Adrenal gland (tissue), 12 donors: ENCODE results near the gene FBL. TPM values are rescaled to one million over a fixed set of nuclear protein-coding genes. Genes with fewer than 3 reads are reported as not detected.
"Not testable (repeated sequence)": the region's sequence is repeated elsewhere in the genome, so short reads cannot be mapped to it uniquely, and the experiment has no call there.

Experiments
- DNase-seq, 7 donors: peaks; one replicate each; pipeline ENCODE4 v3.0.0-alpha.2; 2019 to 2020
- H3K27ac ChIP-seq, 5 donors: fragments of 200-600 bp; sonication (generic) in 4 of 5; 1 replicate in 3 of 5; 2 replicates in 2 of 5; pipeline versions ENCODE4 v1.5.1 to v1.8.0; 2016 to 2020; ENCODE audit warnings: mild to moderate bottlenecking in 1 of 5
- H3K27me3 ChIP-seq: fragments of 200-600 bp; 2 replicates; pipeline ENCODE4 v1.8.0; 2021
- H3K36me3 ChIP-seq, 2 donors: fragments of 200-600 bp; replicated peaks in 1 of 2; 1 replicate in 1 of 2; 2 replicates in 1 of 2; pipeline versions ENCODE4 v1.5.1 to v1.8.0; 2018 to 2022
- H3K4me1 ChIP-seq, 2 donors: fragments of 200-600 bp; replicated peaks in 1 of 2; 1 replicate in 1 of 2; 2 replicates in 1 of 2; pipeline versions ENCODE4 v1.5.1 to v1.8.0; 2018 to 2021
- H3K4me3 ChIP-seq, 4 donors: fragments of 200-600 bp; sonication (generic) in 3 of 4; one replicate each; pipeline ENCODE4 v1.5.1; 2016 to 2018
- H3K9me3 ChIP-seq, 3 donors: fragments of 200-600 bp; sonication (generic) in 1 of 3; replicated peaks in 1 of 3; 1 replicate in 2 of 3; 2 replicates in 1 of 3; pipeline versions ENCODE4 v1.5.1 to v1.8.0; 2016 to 2021
- POLR2A ChIP-seq, 2 donors: fragments of 450-650 bp; IDR thresholded peaks; one replicate each; pipeline ENCODE4 v1.6.1; 2017; ENCODE audit warnings: antibody characterized with exemption in 2 of 2, mild to moderate bottlenecking in 2 of 2, moderate library complexity in 1 of 2
- WGBS, 4 donors: extraction: QIAGEN DNeasy Blood & Tissue Kit in 2 of 4; methylation state at CpG; one replicate each; pipeline versions ENCODE4 v1.1.5 to v1.1.7; 2013 to 2017; 5-methylcytosine and 5-hydroxymethylcytosine counted together
- intact Hi-C, 2 donors: fragments of 100-400 bp; cut with DNase I; formaldehyde crosslinking; loops; one replicate each; pipeline versions ENCODE4 v1.14.1 to v1.15.0; 2022 to 2023
- polyA plus RNA-seq, 3 donors: library from polyadenylated mRNA; stranded (reverse); fragments of 200-250 nt in 2 of 3; fragments of 350-450 nt in 1 of 3; fragmentation: Illumina TruSeq in 1 of 3; extraction: RNeasy Lipid Tissue Mini Kit (QIAGEN cat#74804) in 1 of 3; gene quantifications; one replicate each; pipeline ENCODE4 v1.2.3, GENCODE V29; 2013 to 2014
- total RNA-seq, 9 donors: library from RNA; depleted of rRNA in 4 of 9; stranded (reverse); fragments of >200 nt in 4 of 9; fragments of 120-200 nt in 1 of 9; fragmentation: NEBNext Ultra II Directional in 1 of 9; extraction: Animal tissue kit (Norgen Biotek cat#: 25700) in 1 of 9; gene quantifications; one replicate each; pipeline versions ENCODE4 v1.1.0 to v1.2.4, GENCODE V29; 2013 to 2023
- TF ChIP-seq, protein P1 (sequence below), 6 experiments: fragments of 450-650 bp in 4 of 6; fragments of 200-600 bp in 2 of 6; sonication (generic) in 1 of 6; IDR thresholded peaks; 1 replicate in 5 of 6; 2 replicates in 1 of 6; pipeline versions ENCODE4 v1.5.1 to v1.8.0; 2016 to 2021; ENCODE audit warnings: antibody characterized with exemption in 6 of 6, mild to moderate bottlenecking in 2 of 6, moderate library complexity in 1 of 6
- donor health status: healthy with polysubstance abuse.
- donor health status: Bipolar disorder and iron deficiency.
- donor health status: DM: yes; HTN: yes; CAD: no.
- donor health status: DM: no; HTN: no; CAD: no.
- donor health status: DM: no; HTN: no; CAD: no.
- donor health status: DM: yes; HTN: yes; CAD: no.

The FBL gene
- total and polyA plus RNA-seq, 12 donors: 52.4 to 228 (median 114) TPM

DNA sequence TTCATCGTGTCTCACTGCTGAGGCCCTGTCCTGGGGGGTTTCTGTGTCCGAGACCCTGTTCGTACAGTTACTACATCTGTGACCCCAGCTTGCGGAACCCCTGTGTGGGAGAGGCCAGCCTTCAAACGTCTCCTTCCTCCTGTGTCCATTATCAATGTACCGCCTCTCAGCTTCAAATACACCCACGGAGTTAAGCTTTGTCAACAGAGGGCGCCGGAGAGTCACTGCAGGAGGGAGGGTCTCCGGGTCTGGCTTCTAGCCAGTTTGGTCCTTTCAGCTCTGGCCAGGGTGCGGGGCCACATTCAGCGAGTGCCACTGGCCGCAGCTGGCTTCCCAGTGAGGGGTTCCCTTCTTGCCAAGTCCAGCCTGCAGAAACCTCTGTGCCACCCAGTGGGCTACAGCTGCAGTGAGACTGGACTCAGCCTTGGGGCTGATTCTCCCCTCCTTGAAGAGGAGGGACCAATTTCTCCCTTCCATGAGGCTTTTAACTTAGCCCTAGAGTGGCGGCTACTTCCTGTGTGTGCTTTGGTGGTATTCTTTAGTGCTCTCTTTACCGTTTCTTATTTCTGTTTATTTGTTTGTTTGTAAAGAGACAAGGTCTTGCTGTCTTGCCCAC, 35.4 kb upstream of the FBL start:
- intact Hi-C loops, DNase-seq, H3K27ac ChIP-seq, H3K4me3 ChIP-seq, H3K4me1 ChIP-seq, H3K27me3 ChIP-seq, H3K36me3 ChIP-seq, H3K9me3 ChIP-seq: not testable (repeated sequence)
- TF ChIP-seq, protein P1, sequence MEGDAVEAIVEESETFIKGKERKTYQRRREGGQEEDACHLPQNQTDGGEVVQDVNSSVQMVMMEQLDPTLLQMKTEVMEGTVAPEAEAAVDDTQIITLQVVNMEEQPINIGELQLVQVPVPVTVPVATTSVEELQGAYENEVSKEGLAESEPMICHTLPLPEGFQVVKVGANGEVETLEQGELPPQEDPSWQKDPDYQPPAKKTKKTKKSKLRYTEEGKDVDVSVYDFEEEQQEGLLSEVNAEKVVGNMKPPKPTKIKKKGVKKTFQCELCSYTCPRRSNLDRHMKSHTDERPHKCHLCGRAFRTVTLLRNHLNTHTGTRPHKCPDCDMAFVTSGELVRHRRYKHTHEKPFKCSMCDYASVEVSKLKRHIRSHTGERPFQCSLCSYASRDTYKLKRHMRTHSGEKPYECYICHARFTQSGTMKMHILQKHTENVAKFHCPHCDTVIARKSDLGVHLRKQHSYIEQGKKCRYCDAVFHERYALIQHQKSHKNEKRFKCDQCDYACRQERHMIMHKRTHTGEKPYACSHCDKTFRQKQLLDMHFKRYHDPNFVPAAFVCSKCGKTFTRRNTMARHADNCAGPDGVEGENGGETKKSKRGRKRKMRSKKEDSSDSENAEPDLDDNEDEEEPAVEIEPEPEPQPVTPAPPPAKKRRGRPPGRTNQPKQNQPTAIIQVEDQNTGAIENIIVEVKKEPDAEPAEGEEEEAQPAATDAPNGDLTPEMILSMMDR (IDR thresholded peaks at IDR 0.05): peak in 1 of 6 experiments; percentile 11
- WGBS, 4 donors: 8 to 15% (median 12%) methylated on average over 8 to 15 of the region's 15 CpGs

DNA sequence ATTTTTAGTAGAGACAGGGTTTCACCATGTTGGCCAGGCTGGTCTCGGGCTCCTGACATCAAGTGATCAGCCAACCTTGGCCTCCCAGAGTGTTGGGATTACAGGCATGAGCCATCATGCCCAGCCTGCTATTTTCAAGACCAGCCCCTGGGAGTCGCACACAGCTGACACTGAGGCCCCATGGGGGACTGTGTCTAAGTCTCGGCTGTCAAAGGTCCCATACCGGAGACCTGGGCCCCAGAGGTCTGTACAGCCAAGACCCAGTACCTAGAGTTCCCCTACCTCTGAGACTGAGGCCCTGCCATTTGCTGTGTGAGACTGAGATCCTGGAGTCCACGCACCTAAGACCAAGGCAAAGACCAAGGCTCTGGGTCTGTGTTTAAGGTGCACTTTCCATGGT, 34.1 kb upstream of the FBL start:
- 83 to 93% (median 89%) methylated on average over 1 to 4 of the region's 5 CpGs for WGBS, 4 donors
- H3K27me3 ChIP-seq, H3K4me3 ChIP-seq, H3K27ac ChIP-seq, H3K9me3 ChIP-seq, intact Hi-C loops, H3K4me1 ChIP-seq, H3K36me3 ChIP-seq, DNase-seq: not testable (repeated sequence)

DNA sequence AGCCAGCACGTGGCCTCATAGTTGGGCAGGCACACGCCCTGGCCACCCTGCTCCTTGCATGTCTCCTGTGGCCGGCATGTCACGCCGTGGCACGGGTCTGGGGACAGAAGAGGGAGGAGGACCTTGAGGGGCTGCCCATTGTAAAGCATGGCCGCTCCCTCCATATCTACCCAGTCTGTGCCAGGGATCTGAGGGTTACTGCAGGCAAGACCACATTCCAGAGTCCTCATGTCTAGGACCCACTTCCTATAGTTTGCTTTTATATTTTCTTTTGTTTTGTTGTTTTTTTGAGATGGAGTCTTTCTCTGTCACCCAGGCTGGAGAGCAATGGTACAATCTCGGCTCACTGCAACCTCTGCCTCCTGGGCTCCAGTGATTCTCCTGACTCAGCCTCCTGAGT, 33.6 kb upstream of the FBL start:
- WGBS, 4 donors: 82 to 100% (median 95%) methylated on average over 1 to 5 of the region's 8 CpGs
- H3K9me3 ChIP-seq, H3K4me3 ChIP-seq, H3K27me3 ChIP-seq, intact Hi-C loops, DNase-seq, H3K4me1 ChIP-seq, H3K36me3 ChIP-seq, H3K27ac ChIP-seq: not testable (repeated sequence)

DNA sequence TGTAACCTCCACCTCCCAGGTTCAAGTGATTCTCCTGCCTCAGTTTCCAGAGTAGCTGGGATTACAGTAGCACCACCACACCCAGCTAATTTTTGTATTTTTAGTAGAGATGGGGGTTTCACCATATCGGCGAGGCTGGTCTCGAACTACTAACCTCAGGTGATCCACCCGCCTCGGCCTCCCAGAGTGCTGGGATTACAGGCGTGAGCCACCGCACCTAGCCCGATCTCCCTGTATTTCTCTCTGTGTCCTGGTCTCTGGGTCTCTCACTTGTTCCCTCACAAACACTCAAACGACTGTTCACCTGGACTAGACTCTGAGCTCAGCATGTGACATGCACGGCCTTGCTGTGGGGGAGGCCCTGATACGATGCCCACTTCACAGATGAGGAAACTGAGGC, 32.7 kb upstream of the FBL start:
- H3K27me3 ChIP-seq, H3K36me3 ChIP-seq, H3K9me3 ChIP-seq, H3K4me3 ChIP-seq, DNase-seq, H3K4me1 ChIP-seq, H3K27ac ChIP-seq, intact Hi-C loops: not testable (repeated sequence)
- WGBS, 4 donors: 80 to 90% (median 86%) methylated on average over 10 to 11 of the region's 11 CpGs

DNA sequence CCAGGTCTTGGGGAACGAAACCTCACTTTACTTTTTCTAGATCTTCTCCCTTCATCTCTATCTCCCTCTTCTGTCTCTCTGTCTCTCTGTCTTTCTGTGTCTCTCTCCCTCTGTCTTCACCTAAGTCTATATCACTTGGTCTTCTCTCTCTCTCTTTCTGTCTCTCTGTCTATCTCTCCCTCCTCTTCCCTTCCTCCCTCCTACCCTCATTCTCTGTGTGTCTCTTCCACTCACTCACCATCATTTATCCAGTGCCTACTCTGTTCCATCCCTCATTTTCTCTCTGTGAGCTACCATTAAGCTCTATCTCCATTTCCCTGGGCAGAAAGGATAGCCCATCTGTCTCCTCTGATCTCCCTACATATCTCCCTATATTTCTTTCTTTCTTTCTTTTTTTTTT, 32.2 kb upstream of the FBL start:
- H3K4me3 ChIP-seq: no peak overlapping the region
- H3K36me3 ChIP-seq: no peaks in the 10 kb centered on the region
- no peaks in the 10 kb centered on the region for H3K4me1 ChIP-seq
- no peaks in the 10 kb centered on the region for H3K9me3 ChIP-seq
- intact Hi-C loops: no loop called here
- TF ChIP-seq, protein P1 (IDR thresholded peaks at IDR 0.05): no peak
- TF ChIP-seq POLR2A (IDR thresholded peaks at IDR 0.05): no peak
- DNase-seq: no peak
- H3K27me3 ChIP-seq: no peaks in the 10 kb centered on the region
- WGBS, 4 donors: 84 to 100% (median 95%) methylated on average over 1 of the region's 1 CpG
- H3K27ac ChIP-seq: no peak overlapping the region

DNA sequence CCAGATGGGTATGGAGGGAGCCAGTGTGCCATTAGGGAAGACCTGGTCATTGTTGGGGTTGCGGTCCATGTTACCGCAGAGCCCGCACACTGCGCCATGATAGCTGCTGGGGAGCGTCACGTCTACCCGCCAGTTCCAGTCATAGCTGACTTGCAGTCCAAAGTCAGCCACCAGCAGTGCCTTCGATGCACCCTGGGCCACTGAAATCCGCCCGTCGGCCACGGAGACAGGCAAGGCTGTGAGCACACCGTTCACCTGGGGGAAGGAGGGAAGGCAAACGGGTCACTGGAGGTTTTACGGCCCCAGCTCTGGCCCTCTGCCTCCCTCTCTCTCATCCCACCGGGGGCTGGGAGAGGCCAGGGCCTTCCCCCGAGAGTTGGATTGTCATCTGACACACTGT, 31.8 kb upstream of the FBL start:
- 86 to 96% (median 92%) methylated on average over 11 to 17 of the region's 17 CpGs for WGBS, 4 donors
- H3K9me3 ChIP-seq, H3K36me3 ChIP-seq, H3K4me1 ChIP-seq, H3K4me3 ChIP-seq, intact Hi-C loops, H3K27ac ChIP-seq, DNase-seq, H3K27me3 ChIP-seq: not testable (repeated sequence)

DNA sequence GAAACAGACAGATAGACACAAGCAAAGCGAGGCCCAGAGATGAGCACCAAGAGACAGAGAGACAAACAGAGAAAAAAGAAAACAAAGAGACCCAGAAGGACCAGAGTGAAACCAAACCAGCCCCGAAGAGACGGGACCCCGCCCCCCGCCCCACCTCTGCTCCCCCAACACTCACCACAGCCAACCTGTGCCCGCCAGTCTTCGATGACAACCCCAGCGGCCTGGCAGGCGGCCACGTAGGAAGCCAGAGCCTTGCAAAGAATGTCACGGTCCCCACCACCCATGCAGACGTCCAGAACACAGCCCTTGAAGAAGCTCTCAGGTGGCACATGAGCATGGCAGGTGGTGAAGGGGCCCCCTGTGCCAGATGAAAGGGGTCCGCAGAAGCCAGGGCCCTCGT, 31.3 kb upstream of the FBL start:
- intact Hi-C loops, H3K4me3 ChIP-seq, H3K4me1 ChIP-seq, DNase-seq, H3K27me3 ChIP-seq, H3K9me3 ChIP-seq, H3K27ac ChIP-seq, H3K36me3 ChIP-seq: not testable (repeated sequence)
- WGBS, 4 donors: 71 to 87% (median 78%) methylated on average over 1 to 14 of the region's 14 CpGs

DNA sequence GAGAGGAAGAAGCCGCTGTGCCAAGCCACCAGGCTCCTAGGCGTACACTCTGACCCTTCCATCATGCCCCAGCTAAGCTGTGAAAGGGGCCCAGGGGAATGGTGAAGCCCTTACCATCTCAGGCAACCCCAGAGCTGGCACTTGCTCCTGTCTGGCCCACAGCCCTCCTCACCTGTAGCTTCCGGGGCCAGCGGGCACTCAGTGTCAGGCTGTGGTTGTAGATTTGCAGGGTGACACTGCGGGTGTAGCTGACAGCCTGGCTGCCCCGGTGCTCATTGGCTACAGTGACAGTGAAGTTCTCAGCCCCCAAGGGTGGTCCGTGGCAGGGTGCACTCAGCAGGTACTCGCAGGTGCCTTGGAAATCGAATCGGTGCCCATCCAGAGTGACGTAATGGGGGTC, 30.3 kb upstream of the FBL start:
- H3K4me1 ChIP-seq, intact Hi-C loops, H3K27me3 ChIP-seq, H3K36me3 ChIP-seq, H3K27ac ChIP-seq, H3K4me3 ChIP-seq, H3K9me3 ChIP-seq, DNase-seq: not testable (repeated sequence)
- 82 to 92% (median 91%) methylated on average over 2 of the region's 11 CpGs; no CpG with 5 or more reads in 1 of the 4 donors for WGBS, 4 donors

DNA sequence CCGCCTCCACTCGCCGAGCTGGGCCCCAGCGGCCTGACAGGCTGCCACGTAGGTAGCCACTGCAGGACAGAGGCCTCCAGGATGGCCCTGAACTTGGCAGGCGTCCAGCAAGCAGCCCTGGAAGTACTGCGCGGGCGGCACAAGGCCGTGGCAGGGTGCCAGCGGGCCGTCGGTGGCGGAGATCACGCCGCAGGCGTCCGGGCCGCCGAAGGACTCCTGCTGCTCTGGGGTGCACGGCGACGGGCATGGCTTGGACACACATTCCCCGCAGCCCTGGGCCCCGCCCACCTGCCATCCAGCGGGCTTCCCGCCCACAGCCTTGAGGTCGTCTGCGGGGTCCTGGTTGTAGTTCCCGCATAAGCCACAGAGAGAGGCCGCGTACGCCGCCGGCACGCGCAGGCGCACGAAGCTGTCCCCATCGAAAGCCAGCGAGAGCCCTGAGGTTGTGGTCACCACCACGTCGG, 29.3 kb upstream of the FBL start:
- H3K36me3 ChIP-seq, H3K27me3 ChIP-seq, H3K4me3 ChIP-seq, intact Hi-C loops, H3K27ac ChIP-seq, H3K4me1 ChIP-seq, H3K9me3 ChIP-seq: not testable (repeated sequence)
- DNase-seq: peak; percentile 33 to 68 (median 62)
- WGBS, 4 donors: 31 to 60% (median 43%) methylated on average over 1 to 43 of the region's 43 CpGs
